ENCODE data around the gene PILRA. TPM values are rescaled to one million over a fixed set of nuclear protein-coding genes. Genes with fewer than 3 reads are reported as not detected.
"Not testable (repeated sequence)": the region's sequence is repeated elsewhere in the genome, so short reads cannot be mapped to it uniquely, and the experiment has no call there.

The PILRA gene
- 1.1 TPM for total RNA-seq

DNA sequence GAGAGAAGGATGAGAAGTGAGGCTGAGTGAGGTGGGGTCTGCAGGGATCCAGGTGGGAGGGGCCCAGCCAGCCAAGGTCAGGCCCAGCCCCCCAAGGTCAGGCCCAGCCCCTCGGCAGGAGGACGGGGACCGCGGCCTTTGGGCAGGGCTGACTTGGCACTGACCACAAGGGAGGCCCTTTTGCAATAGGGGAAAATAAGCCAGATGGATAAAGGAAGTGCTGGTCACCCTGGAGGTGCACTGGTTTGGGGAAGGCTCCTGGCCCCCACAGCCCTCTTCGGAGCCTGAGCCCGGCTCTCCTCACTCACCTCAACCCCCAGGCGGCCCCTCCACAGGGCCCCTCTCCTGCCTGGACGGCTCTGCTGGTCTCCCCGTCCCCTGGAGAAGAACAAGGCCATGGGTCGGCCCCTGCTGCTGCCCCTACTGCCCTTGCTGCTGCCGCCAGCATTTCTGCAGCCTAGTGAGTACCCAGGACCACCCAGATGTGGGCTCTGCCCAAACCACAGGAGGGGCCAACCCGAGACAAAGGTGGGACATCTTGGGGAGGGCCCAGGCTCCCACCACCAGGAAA, at the start of gene PILRA:
Gene PILRA (plus strand): TSS at position 227 of the 571 bp plus-strand sequence. CDS start 170 bp downstream, at position 397.
- no peak for DNase-seq

- not testable (repeated sequence) for DNase-seq
Measured at GRCh38 chr7:100324194-100324593, 49.1 kb upstream of the PILRA start.

DNA sequence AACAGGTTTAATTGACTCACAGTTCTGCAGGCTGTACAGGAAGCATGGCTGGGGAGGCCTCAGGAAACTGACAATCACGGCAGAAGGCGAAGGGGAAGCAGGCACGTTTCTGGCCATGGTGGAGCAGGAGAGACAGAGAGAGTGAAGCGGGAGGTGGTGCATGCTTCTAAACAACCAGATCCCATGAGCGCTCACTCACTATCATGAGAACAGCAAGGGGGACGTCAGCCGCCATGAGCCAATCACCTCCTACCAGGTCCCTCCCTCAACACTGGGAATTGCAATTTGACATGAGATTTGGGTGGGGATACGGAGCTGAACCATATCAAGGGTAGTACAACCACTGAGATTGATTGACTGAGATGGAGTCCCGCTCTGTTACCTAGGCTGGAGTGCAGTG, 47.6 kb upstream of the PILRA start:
- DNase-seq: not testable (repeated sequence)

DNA sequence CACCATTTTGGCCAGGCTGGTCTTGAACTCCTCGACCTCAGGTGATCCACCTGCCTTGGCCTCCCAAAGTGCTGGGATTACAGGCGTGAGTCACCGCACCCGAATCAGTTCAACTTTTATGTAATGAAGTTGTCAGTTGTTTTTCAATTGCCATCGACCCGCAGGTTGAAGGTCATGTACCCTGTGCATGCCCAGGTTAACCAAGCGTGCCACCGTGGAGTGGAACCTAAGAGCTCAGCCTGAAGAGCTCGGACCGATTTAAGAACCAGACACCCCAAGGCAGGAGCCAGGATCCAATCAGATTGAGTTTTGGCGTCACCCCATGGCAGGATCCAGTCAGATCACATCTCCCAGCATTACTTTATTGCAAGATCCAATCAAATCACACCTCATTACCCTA, 46.4 kb upstream of the PILRA start:
- not testable (repeated sequence) for DNase-seq

DNA sequence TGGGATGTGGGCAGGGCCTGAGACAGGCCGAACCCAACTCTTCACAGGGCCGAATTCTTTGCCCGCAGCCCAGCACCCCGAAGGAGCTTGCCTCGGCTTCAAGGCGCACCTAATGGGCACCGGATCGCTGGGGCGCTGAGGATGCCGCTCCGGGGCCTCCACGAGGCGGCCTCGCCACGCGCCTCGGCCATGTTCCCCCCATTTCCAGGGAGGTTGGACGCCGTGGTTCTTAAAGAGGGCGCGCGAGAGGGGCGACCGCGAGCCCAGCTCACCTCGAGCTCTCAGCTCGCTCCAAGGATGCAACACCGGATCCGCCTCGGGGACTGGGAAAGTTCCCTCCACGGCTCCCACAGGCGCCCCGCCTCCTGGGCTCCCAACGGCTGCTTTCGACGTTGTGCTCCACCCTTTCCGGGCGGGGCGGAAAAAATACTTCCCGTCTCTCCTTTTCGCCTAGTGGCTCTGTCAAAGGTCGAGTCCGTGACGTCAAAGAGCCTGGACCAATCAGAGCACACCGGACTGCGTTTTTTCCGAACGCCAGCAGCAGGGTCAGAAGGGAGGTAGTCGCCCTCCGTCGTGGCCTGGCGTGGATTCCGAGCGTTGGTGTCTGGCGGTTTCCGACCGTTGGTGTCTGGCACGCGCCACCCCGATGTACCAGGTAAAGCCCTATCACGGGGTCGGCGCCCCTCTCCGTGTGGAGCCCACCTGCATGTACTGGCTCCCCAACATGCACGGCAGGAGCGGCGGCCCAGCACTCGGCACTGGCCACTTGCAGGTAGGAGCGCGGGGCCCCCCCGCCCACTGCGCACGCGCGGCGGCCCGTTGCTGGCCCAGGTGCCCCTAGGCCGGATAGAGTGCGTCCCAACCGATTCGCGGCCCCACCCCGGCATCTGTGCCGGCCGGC, 37.5 kb upstream of the PILRA start:
- DNase-seq: peak; percentile 91

- not testable (repeated sequence) for DNase-seq
Measured at GRCh38 chr7:100338083-100338696, 35.1 kb upstream of the PILRA start.

- DNase-seq: not testable (repeated sequence)
Measured at GRCh38 chr7:100341286-100341685, 32.0 kb upstream of the PILRA start.

DNA sequence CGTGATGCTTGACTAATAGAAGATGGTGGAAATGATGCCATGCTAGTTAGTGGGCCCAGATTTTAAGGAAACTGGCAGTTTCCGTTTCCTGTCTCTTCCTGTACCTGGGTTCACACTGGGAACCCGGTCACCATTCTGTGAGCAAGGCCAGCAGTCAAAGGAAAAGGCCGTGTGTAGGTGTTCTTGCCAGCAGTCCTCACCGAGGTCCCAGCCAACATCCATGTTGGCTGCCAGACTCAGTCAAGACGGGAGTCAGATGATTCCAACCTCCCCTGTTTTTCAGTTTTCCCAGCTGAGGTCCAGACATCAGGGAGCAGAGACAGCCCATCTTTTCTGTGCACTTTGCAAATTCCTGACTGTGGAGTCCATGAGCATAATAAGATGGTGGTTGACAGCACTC, 30.5 kb upstream of the PILRA start:
- DNase-seq: no peak

GRCh38 chr7:100344124-100344559, 29.1 kb upstream of the PILRA start:
- DNase-seq: not testable (repeated sequence)

DNA sequence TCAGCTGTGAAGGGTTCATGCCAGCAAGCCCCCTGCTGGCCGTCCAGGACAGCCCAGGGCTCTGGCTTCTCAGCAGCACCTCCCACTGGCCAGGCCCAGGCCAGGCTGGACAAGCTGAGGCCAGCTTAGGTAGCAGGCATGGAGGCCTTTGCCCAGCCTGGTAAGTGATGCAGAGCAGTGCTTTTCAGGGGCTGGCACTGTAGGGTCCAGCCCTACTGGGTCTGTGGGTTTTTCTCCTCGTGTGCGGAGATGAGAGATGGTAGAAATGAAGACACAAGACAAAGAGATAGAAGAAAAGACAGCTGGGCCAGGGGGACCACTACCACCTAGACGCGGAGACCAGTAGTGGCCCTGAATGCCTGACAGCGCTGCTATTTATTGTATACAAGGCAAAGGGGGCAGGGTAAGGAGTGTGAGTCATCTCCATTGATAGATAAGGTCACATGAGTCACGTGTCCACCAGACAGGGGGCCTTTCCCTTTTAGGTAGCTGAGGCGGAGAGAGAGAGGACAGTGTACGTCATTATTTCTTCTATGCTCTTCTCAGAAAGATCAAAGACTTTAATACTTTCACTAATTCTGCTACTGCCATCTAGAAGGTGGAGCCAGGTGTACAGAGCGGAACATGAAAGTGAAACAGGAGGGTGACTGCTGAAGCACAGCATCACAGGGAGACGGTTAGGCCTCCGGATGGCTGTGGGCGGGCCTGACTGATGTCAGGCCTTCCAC, 28.6 kb upstream of the PILRA start:
- not testable (repeated sequence) for DNase-seq

DNA sequence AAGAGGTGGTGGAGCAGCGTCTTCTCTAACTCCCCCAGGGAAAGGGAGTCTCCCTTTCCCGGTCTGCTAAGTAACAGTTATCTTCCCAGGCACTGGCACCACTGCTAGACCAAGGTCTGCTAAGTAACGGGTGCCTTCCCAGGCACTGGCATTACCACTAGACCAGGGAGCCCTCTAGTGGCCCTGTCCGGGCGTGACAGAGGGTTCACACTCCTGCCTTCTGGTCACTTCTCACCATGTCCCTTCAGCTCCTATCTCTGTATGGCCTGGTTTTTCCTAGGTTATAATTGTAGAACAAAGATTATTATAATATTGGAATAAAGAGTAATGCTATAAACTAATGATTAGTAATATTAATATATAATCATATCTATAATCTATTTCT, 28.0 kb upstream of the PILRA start:
- peak; percentile 71 for DNase-seq

DNA sequence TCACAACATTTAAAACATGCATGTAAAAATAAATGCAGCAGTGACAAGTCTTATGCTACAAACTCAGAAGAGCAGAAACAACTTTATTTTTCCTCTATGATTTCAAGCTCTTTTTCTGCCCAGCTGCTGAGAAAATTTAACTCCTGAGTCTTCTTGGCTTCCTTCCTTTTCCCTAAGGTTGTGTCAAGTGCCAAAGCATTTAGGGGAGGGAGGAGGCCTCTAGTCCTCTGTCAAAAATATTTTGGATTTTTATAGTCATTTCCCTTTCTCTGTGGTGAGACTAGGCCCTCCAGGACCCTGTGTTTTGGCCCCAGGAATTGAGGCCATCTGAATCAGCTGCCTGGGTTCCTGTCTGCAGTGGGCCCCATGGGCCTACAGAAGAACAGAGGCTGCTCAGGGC, 26.4 kb upstream of the PILRA start:
- DNase-seq: no peak

- no peak for DNase-seq
Measured at GRCh38 chr7:100348805-100349204, 24.5 kb upstream of the PILRA start.

DNA sequence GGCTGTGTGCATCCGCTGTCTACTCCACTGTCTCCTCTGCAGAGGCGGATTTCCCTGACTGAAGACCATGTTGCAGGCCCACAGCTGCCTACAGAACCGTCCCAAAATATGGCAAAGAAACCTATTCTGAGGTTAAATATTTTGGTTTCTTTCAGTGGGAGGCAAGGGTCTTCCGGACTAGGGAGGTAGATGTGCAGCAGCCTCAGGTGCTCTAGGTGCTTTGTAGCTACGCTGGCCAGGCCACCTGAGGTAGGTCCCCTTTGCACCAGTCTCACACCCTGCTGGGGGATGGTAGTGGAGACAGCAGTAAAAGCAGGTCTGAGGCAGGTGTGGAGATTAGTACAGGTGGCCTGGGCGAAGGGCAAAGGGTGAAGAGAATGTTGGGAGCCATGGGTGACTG, 23.5 kb upstream of the PILRA start:
- DNase-seq: no peak

DNA sequence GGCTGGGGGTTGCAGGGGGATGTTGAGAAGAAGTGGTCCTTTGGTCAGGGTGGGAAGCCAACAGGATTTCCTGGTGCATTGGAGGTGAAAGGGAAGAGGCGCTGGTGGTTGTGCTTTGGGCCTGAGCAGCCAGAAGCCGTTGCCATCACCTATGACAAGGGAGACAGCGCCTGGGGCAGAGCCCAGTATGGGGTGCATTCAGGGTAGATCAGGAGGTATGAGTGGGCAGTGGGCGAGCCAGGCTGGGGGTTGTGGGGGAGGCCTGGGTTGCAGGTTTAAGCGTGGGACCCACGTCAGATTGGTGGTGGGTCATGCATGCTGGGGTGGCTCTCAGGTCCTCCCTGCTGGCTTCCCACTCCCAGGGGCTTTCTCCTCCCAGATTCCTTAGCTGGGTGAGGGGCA, 21.6 kb upstream of the PILRA start:
- no peak for DNase-seq

DNA sequence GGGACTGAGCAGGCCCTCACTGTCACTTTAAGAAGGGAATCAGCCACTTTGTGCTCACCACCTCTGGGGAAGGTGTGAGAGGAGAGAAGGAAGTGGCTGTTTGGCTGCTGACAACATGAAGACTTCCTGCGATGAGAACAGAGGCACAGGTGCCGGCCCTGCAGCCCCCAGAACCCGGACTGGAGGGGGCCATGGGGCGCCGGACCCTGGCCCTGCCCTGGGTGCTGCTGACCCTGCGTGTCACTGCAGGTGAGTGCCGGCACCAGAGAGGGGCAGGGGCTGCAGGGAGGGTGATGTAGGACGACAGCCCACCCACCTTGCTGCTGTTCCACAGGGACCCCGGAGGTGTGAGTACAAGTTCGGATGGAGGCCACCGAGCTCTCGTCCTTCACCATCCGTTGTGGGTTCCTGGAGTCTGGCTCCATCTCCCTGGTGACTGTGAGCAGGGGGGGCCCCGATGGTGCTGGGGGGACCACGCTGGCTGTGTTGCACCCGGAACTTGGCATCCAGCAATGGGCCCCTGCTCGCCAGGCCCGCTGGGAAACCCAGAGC, 21.0 kb upstream of the PILRA start:
- not testable (repeated sequence) for DNase-seq

GRCh38 chr7:100352984-100353684, 20.2 kb upstream of the PILRA start:
- DNase-seq: no peak

DNA sequence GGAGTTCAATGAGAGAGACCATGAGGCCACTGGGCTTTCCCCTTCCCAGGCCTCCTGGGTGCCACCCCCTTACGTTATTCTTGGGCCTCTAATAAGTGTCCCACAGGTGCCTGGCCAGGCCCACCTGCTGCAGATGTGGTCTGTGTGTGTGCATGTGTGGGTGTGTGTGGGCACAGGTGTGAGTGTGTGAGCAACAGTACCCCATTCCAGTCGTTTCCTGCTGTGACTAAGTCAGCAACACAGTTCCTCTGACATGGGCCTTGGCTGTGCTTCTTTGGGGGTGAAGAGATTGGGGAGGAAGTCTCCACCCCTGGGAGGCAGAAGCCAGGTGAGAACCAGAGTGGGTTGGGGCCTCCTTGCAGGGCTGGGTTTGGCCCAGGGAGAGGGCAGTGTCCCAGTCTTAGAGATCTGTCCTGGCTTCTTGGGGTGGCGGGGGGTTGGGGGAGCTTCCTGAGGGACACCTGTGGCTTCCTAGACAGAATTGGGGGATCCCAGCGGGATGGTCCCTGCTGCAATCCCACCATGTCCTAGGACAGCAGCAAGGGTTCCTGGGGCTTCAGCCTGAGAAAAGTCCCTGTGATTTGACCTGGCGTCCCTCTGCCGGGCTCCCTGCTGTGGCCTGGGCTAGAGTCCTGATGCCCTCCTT, 19.5 kb upstream of the PILRA start:
- DNase-seq: no peak

- DNase-seq: no peak
Measured at GRCh38 chr7:100356416-100357068, 16.7 kb upstream of the PILRA start.

GRCh38 chr7:100357131-100357561, 16.1 kb upstream of the PILRA start:
- no peak for DNase-seq
